GM10847 (cell line): ENCODE data around the gene MIB1.

Source experiments
- POLR2A ChIP-seq: IDR thresholded peaks from 2 replicates; pipeline ENCODE4 v1.6.1; 2011; ENCODE audit not compliant: insufficient read length; ENCODE audit errors: extremely low read depth

MIB1 gene

DNA sequence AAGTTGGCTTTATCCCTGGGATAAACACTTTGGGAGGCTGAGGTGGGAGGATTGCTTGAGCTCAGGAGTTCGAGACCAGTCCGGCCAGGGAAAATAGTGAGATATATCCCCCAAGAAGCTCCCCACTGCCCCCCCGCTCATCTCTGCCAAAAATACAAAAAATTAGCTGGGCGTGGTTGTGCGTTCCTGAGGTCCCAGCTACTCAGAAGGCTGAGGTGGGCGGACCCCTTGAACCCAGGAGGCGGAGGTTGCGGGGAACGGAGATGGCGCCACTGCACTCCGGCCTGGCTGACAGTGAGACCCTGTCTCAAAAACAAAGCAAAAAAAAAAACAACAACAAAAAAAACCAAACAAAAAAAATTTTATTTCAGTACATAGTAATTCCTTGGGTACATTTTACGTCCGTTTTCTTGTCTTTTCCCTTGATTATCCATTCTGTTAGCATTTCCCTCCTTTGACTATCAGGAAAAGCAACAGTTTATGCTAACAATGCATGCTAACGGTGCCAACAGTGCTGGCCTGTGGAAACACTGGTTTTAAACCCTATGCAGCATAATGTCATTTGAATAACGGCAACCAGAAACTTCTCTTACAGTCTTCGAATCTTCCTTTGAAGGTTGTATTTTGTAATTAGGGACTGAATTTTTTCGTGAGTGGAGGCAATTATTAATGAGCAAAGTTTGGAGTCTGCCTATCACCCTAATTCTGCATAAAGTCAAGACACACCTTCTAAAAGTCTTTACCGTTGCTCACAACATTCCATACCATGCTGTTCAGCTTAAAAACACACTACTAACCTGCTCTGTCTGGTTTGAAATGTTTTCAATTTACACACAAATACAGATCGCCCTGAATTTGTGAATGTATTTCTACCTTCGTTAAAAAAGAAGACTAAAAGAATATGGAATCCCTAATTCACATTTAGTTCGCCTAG, 721 bp upstream of the MIB1 start:
- TF ChIP-seq POLR2A: no peak

DNA sequence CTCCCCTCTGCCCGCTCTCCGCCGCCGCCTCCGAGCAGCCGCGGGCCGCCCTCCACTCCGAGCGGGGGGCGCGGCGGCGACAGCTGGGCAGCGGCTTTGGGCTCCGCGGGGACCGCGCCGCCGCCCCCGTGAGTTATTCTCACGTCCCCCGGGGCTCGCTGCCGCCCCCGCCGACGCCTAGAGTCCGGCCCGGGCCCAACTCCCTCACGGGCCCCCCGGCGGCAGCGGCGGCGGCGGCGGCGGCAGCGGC, 645 bp downstream of the MIB1 start:
- no peak for TF ChIP-seq POLR2A

DNA sequence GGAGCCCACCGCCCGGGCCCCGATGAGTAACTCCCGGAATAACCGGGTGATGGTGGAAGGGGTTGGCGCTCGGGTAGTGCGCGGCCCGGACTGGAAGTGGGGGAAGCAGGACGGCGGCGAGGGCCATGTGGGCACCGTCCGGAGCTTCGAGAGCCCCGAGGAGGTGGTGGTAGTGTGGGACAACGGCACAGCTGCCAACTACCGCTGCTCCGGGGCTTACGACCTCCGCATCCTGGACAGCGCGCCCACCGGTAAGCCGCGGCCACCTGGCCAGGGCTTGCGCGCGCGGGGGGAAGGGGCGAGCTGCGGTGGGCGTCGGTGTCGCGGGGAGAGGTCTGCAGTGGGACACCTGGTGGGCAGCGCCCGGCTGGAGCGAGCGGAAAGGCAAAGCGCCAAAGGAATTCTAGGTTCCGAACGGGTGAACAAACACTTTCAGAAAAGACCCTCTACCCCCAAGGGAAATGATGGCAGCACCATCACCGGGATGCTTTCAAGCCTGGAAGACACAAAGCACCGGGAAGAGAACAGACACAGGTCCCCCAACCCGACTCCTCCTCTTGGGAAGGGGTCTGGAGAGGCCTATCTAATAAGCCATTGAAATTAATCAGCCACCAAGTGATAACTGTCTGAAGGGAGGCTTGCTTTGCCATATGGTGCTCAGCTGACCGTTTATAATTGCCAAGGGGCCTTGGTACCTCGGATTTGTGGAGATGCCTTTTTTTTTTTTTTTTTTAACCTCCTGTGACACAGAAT, 1.1 kb downstream of the MIB1 start:
- no peak for TF ChIP-seq POLR2A

DNA sequence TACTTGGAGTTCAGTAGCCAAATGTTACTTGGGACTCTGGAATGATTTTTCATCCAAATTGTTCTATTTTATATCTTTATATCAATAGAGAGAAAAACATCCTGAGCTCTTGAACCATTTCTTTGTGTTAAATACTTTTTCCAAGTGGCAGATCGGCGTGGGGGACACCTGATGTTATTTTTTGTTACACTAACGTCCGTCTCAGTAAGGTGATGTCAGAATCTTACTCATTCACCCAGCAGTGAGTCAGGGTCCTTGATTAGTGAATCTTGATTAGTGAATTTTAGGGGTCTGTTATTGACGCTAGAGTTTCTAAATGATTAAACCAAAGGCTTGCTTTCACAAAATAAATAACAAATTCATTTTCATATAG, 1.7 kb downstream of the MIB1 start:
- no peak for TF ChIP-seq POLR2A

DNA sequence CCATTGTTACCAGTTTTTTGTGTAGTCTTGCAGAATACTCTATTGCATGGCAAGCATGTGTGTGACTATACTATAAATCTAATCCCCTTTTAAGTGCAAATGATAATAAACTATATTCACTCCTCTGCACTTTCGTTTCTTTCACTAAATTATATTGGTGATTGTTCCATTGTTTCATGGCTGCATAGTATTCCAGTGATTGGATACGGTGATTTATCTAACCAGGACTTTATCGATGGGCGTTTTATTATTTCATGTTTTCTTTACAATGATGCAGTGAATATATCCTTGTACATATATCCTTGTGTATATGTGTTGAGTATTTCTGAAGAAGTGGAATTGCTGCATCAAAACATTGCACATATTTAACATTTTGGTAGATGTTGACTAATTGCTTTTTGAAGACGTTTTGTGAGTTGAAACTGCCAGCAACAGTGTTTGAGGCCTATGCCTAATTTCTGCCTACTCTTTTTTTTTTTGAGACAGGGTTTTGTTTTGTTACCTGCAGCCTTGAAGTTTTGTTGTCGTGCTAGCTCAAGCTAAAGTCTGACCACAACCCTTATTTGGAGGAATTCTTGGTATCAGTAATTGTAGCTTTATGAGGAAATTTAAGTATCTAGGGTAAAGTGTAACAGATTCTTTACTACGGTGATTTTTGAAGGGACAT, 2.7 kb downstream of the MIB1 start:
- no peak for TF ChIP-seq POLR2A

DNA sequence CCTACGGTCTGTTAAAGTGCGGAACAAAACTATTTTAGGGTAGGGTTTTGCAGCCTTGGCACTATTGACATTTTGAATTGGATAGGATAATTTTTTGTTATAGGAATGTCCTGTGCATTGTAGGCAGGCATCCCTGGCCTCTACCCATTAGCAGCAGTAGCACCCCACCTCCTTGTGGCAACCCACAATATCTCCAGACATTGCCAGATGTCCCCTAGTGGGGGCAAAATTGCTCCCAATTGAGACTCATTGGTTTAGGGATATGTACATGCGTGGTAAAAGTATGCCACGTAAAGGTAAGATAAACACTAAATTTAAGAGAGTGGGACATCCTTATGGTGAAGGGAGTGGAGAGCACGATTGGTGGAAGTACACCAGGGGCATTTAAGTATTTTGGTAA, 4.6 kb downstream of the MIB1 start:
- TF ChIP-seq POLR2A: no peak

DNA sequence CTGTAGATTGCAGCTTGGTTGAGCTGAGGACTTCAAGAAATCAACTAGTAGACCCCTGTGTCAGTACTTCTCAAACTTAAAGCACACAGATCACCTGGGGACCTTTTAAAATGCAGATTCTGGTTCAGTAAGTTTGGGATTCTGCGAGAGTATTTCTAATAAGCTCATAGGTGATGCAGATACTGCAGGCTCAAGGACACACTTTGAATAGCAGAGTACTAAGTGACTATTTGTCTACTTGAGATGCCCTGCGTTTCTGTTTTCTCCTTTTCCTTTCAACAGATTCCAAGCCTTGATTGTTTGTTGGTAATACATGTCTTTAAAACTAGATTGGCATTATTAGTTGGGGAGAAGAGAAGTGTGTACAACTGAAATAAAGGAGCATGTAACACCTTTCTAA, 6.7 kb downstream of the MIB1 start:
- no peak for TF ChIP-seq POLR2A

DNA sequence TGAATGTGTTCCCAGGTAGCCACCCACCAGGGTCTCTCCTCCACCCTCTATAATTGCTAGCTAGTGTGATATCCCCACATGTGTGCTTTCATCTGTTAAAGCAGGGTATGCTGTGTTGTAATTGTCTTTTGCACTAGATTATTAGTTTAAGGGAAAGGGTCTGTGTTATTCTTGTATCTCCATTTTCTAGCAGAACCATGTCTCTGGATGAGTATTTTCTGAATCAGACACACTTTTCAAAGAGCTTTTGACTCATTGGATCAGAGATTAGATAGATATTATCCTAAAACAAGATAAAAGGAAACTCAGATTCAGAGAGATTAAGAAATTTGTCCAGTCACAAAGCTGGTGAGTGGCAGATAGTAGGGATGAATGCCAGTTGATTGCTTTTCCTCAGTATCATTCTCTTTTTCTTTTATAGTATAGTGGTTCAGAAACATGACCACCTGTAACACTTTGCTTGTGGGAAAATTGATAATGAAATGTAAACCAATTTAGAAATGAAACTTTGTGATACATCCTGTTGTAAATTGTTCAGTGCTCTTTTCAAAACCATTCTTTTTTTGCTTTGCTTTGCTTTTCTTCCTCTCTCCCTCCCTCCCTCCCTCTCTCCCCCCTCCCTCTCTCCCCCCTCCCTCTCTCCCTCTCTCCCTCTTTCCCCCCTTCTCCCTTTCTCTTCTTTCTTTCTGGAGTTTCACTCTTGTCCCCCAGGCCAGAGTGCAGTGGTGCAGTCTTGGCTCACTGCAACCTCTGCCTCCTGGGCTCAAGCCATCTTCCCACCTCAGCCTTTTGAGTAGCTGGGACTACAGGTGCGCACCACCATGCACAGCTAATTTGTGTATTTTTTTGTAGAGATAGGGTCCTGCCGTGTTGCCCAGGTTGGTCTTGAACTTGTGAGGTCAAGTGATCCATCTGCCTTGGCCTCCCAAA, 7.4 kb downstream of the MIB1 start:
- TF ChIP-seq POLR2A: no peak

DNA sequence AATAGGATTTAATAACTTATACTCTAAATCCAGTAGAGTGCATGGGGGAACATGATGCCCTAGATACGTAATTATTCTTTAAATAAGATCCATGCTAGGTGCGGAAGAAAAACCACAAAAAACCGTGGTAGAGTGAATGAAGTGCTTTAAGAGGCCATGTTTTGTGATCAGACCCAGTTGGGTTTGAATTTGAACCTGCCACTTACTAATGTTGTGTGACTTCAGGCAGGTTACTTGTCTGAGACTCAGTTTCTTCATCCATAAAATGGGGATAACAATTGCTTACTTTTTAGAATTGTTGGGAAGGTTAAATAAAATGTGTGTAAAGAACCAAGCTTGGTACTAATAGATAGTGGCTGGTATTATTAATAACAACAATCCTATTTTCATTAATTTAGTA, 17.2 kb downstream of the MIB1 start:
- no peak for TF ChIP-seq POLR2A

DNA sequence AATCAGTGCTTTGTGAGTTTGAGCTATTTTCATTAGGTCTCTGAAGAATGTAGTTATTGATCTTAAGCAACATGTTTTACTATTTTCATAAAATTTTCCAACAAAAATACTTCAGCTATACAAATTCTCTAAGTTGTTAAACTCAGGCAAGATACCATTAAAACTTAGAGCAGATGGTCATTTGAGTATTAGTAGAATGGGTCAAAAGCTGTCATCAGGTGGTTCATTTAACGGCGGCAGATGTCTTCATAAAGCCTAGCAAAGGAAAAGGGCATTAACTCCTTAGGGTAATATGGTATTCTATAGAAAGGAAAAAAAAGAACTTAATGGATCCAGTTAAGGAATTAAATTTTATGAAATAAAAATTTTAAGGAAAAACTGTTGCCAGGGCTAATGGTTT, 19.2 kb downstream of the MIB1 start:
- TF ChIP-seq POLR2A: no peak

DNA sequence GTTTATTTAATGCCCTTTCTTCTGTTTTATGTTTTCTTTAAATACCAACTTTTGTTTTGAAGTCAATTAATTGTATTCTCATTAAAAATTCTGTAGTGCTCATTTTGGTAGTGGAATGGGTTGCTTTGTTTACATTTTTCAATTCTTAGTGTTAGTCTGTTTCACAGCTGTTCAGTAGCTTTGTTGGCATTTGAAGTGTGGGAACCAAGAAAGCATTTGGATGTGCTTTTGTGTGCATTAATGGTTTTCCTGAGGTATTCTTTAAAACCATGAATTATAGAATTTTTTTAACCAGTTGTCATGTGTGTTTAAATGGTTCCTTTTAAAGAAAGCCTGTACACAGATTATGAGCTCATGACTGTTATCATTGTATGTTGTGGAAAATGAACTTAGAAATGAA, 19.7 kb downstream of the MIB1 start:
- no peak for TF ChIP-seq POLR2A

DNA sequence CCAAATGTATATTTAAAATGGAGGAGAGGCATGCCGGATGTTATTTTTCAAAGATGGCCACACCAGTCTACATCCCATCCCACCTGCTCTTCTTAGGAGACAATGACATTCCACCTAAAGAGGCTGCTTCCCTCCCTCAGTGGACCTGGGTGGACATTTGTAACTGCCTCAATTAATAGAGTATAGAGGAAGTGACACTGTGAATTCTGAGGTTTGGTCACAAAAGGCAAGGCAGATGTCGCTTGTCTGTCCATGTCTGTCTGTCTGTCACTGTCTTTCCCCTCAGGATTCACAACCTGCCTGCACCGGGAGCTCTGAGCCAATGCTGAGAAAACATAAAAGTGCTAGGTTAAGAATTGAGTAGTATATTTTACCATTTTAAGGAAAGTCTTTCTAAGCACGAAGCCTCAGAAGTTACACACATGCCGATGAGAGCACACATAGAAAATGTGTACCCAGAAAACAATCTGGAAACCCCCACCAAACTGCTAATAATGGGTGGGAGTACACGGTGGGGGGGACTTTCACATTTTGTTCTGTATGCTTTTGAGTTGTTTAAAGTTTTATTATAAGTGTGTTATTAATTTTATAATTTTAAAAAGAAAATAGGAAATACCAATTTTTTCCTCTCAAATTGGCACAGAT, 21.0 kb downstream of the MIB1 start:
- TF ChIP-seq POLR2A: no peak

DNA sequence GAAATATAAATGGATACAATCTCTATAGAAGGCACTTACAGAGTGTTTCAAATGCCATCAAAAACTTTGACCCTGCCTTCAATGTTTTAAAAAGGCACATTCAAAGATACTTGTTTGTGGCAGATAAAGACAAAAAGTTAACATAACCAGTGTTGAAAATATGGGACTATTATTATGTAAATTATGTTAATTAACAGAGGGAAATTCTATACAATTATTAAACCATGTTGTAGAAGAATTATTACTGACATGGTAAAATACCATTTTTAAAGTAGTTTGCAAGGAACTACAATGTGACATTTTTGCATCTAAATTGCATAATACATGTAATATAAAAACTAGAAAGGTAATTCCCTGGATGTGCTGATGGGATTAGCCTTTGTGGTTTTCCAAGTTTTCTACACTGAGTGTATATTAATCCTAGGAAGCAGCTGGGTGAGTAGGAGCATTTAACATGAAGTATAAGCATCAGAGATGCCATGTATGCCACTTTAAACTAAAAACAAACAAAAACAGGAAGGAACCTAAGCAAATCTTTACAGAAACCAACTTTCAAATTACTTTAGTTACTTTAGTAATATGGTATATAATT, 21.7 kb downstream of the MIB1 start:
- TF ChIP-seq POLR2A: no peak
